Measurements from ENCODE around the gene DPH2. TPM values are rescaled to one million over a fixed set of nuclear protein-coding genes. Genes with fewer than 3 reads are reported as not detected.

DPH2 gene
- total RNA-seq, 3 donors from 2014 or later, result 16.2 to 22.0 (median 18.3) TPM

DNA sequence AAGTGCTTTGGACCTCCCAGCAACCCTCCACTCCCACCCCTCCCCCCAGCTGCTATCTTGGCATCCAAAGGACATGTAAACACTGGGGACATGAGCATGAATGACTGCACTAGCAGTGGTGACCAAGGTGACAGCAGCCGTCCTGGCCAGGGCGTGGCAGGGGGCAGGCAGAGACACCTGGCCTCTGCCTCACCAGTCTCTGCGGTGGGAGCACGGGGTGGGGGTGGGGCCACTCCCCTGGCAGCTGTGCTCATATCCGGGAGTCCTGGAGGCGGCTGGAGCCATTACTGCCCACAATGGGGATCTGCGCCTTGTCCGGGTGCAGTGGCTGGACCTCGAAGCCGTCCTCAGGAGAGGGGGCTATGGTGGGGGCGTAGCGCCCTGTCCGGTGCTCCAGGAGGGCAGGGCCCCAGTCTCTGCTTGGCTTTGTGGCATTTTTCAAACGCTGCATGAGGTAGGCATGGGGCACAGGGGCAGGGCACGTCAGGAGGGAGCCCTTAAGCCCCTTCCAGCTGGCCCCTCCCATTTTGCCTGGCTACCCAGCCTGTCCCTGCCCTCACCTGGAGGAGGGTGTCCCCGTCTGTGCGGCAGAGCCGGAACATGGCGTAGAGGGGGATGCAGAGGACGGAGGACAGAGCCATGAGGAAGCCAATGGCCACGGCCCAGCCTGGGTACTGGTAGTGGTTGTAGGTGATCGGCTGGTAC is 27.6 kb downstream of the DPH2 start:
- no peak for TF ChIP-seq CTCF (IDR thresholded peaks at IDR 0.05)
- TF ChIP-seq POLR2AphosphoS5 (IDR thresholded peaks at IDR 0.05), result no peak
- no peak for TF ChIP-seq POLR2A (IDR thresholded peaks at IDR 0.05)
- no peak for DNase-seq (ENCODE audit: low spot score in 2 of 2)
- H3K9me3 ChIP-seq, result no peaks in the 10 kb centered on the region
- H3K36me3 ChIP-seq, result no peaks in the 10 kb centered on the region
- H3K27me3 ChIP-seq, result no peaks in the 10 kb centered on the region
- no peak overlapping the region for H3K27ac ChIP-seq
- no peak overlapping the region for H3K4me3 ChIP-seq
- H3K4me1 ChIP-seq, result no peaks in the 10 kb centered on the region
- intact Hi-C loops (cut with DNase I; ENCODE audit: low total_unique reads), result loop anchor here (2.0 kb wide), 1 partner anchor 23 kb away; no protein-coding TSS in a partner anchor

GRCh38 chr1:43998000-43998378 is 28.2 kb downstream of the DPH2 start:
- H3K27me3 ChIP-seq, result no peaks in the 10 kb centered on the region
- H3K9me3 ChIP-seq, result no peaks in the 10 kb centered on the region
- intact Hi-C loops (cut with DNase I; ENCODE audit: low total_unique reads), result loop anchor here (2.0 kb wide), 1 partner anchor 23 kb away; no protein-coding TSS in a partner anchor
- TF ChIP-seq CTCF (IDR thresholded peaks at IDR 0.05), result no peak
- TF ChIP-seq POLR2A (IDR thresholded peaks at IDR 0.05), result no peak
- no peak for TF ChIP-seq POLR2AphosphoS5 (IDR thresholded peaks at IDR 0.05)
- no peaks in the 10 kb centered on the region for H3K4me1 ChIP-seq
- no peaks in the 10 kb centered on the region for H3K36me3 ChIP-seq
- no peak for DNase-seq (ENCODE audit: low spot score in 2 of 2)
- no peak overlapping the region for H3K27ac ChIP-seq
- H3K4me3 ChIP-seq, result no peak overlapping the region

GRCh38 chr1:43999455-43999854 is 29.6 kb downstream of the DPH2 start:
- no peak for DNase-seq (ENCODE audit: low spot score in 2 of 2)
- Histone ChIP-seq H3K27me3 (no peaks in the 10 kb centered on the region), H3K4me3 (no peak overlapping the region), H3K9me3 (no peaks in the 10 kb centered on the region), H3K27ac (no peak overlapping the region), H3K4me1 (no peaks in the 10 kb centered on the region), H3K36me3 (no peaks in the 10 kb centered on the region)
- no peak for TF ChIP-seq POLR2A (IDR thresholded peaks at IDR 0.05)
- no peak for TF ChIP-seq POLR2AphosphoS5 (IDR thresholded peaks at IDR 0.05)
- TF ChIP-seq CTCF (IDR thresholded peaks at IDR 0.05), result no peak
- intact Hi-C loops (cut with DNase I; ENCODE audit: low total_unique reads), result no loop called here

DNA sequence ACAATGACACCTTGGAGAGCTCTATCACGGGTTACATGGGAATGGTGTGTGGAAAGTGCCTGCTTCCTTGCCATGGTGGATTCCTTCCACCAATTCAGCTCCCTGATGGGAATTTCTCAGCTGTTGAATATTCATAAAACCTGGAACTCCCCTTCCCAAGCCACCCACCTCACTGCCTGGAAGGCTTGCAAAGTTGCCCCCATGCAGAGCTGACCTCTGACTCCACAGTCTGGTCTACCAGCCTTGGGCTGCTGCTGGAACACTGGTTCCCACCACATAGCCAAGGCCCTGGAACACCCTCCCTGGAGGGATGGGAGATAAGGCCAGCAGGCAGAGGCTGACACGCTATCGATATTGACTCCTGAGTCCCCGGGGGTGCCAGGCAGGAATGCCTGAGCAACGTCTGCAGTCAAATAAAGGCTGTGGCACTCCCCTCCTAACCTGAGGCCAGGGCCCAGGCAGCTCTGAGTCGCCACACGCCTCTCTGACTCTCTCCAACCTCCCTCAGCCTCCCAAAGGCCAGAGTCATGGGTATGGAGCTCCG is 30.4 kb downstream of the DPH2 start:
- DNase-seq (ENCODE audit: low spot score in 2 of 2), result no peak
- Histone ChIP-seq H3K4me3 (no peak overlapping the region), H3K4me1 (no peaks in the 10 kb centered on the region), H3K36me3 (no peaks in the 10 kb centered on the region), H3K27ac (no peak overlapping the region), H3K9me3 (no peaks in the 10 kb centered on the region), H3K27me3 (no peaks in the 10 kb centered on the region)
- no peak for TF ChIP-seq CTCF (IDR thresholded peaks at IDR 0.05)
- no peak for TF ChIP-seq POLR2A (IDR thresholded peaks at IDR 0.05)
- no peak for TF ChIP-seq POLR2AphosphoS5 (IDR thresholded peaks at IDR 0.05)
- intact Hi-C loops (cut with DNase I; ENCODE audit: low total_unique reads), result no loop called here

GRCh38 chr1:44002165-44002564 is 32.4 kb downstream of the DPH2 start:
- Histone ChIP-seq H3K27ac (no peak overlapping the region), H3K4me1 (no peaks in the 10 kb centered on the region), H3K36me3 (no peaks in the 10 kb centered on the region), H3K9me3 (no peaks in the 10 kb centered on the region), H3K4me3 (no peak overlapping the region), H3K27me3 (no peaks in the 10 kb centered on the region)
- intact Hi-C loops (cut with DNase I; ENCODE audit: low total_unique reads), result no loop called here
- DNase-seq (ENCODE audit: low spot score in 2 of 2), result no peak
- TF ChIP-seq CTCF (IDR thresholded peaks at IDR 0.05) (no peak), POLR2AphosphoS5 (IDR thresholded peaks at IDR 0.05) (no peak), POLR2A (IDR thresholded peaks at IDR 0.05) (no peak)

Data from breast epithelium (tissue), 4 donors.